NCI-H1694 (cell line): ENCODE data around the gene UBE2J2.
A peak's percentile ranks its signal among the peaks of the same experiment; 100 is the strongest.

Experiments
- DNase-seq: peaks from one replicate; lab custom pipeline; 2025; lab: John Stamatoyannopoulos, UW

The UBE2J2 gene

DNA sequence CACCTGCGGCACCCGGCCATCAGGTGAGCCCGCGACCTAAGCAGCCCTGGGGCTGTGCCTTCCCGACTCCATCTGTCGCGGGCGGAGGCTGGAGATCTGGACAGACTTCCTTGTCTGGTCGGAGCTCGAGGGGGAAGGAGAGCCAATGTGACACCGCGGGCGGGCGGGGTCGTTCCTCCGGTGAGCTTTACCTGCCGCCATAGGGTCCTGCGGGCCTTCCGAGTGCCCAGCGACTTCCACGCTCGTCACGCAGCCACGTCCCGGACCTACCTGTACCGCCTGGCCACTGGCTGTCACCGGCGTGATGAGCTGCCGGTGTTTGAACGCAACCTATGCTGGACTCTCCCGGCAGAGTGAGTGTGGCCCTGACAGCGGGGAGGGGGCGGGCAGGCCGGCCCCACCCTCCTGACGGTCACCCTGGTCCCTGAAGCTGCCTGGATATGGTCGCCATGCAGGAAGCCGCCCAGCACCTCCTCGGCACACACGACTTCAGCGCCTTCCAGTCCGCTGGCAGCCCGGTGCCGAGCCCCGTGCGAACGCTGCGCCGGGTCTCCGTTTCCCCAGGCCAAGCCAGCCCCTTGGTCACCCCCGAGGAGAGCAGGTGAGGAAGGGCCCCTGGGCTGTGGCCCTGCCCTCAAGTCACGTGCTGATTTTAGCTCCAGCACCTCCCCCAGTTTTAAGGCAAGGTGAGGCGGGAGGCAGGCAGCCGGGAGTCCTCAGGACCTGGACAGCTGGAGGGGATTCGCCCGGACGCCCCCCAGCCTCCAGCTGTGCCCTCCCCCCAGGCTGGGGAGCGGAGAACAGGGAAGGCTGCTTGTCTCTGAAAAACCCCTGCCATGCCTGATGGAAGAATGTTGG, 35.8 kb upstream of the UBE2J2 start:
- no peak for DNase-seq

- no peak for DNase-seq
Measured at GRCh38 chr1:1308756-1309250, 35.1 kb upstream of the UBE2J2 start.

DNA sequence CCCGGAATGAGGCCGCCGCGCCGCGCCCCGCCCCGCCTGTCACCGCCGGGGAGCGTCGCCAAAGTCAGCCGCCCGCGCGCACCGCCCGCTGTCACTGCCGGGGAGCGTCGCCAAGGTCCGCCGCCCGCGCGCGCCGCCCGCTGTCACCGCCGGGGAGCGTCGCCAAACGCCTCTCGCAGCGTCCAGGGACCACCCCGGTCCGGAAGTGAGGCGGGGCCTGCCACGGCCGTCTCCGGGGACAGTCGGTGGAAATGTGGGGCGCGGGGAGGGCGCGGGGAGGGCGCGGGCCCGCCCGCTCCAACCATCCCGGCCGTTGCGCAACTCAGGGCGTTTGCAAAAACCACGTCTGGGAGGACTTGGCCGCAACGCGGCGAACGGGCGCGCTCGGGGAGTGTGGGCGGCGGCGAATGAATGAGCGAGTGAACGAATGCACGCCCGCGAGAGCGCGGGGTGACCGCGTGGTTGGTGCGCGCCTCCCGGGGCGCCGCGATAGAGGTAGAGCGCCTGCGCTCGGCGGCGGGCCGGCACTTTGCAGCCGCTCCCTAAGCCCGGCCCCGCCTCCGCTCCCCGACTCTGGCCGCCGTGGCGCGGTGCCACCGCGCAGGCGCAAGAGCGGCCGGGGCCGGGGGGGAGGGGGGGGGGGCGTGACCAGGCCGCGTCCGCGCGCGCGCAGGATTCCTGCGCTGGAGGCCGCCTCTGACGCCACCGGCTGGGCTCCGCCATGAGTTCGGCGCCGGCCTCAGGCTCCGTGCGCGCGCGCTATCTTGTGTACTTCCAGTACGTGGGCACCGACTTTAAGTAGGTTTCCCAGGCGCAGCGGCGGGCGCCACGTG, 34.5 kb upstream of the UBE2J2 start, which contains the start of the genes ACAP3 and PUSL1:
Gene ACAP3, minus strand, starts transcription at position 8 of the 833 bp plus-strand sequence. CDS start 115 bp downstream, outside the sequence.
Gene PUSL1, plus strand, starts transcription at position 675 of the 833 bp plus-strand sequence. Its CDS starts 47 bp downstream, at position 722.
- DNase-seq, result peak; percentile 59

GRCh38 chr1:1307261-1307922, 33.7 kb upstream of the UBE2J2 start:
- no peak for DNase-seq

DNA sequence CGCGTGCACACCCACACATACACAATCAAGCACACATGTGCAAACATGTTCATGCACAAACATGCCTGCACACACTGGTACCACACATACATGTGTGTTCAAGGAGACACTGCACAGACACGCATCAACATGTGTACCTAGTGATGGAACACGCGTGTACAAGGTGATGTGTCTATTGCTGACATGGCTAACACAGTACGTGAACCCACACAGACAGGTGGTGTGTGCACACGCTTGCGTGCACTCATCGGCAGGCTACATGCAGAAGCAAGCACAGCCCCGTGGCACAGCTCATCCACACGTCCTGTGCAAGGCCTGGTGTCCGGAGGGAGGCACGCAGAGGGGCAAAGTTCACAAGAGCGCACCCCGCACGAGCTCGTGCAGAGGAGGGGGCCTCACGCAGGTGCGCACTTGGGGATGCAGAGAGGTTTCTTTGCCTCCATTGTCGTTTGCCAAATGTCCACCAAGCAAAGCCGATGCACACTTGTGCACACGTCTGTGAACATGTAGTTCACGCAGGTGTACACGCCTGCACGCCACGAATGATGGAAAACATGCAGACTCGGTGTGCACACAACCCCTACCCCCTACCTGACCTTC, 33.1 kb upstream of the UBE2J2 start:
- no peak for DNase-seq

DNA sequence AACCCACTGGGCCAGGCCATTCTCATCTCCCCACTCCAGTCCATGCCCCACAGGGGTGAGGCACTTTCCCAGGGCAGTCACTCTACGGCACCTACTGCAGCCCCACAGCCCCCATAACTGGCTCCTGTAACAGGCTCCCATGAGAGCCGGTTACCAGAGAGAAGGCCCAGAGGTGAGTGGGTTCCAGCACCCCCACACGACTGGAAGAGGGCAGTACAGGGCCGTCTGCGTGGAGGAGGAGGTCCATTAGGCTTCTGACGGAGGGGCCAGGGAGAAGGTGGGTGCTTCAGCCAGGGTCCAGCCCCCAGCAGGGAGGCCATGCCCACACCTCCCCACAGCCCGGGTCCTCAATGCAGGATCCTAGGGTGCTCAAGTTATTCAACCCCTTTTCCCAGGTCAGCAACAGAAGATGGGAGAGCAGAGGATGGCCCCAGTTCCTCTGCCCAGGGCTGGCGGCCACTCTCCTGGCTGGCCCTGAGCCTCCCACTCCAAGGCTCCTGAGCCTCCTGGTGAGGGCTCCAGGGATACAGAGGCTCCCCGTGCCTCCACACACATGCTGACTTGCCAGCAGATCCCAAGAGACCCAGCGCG, 32.5 kb upstream of the UBE2J2 start:
- peak; percentile 29 for DNase-seq

- DNase-seq, result peak; percentile 67
Measured at GRCh38 chr1:1305300-1306069, 31.8 kb upstream of the UBE2J2 start.

DNA sequence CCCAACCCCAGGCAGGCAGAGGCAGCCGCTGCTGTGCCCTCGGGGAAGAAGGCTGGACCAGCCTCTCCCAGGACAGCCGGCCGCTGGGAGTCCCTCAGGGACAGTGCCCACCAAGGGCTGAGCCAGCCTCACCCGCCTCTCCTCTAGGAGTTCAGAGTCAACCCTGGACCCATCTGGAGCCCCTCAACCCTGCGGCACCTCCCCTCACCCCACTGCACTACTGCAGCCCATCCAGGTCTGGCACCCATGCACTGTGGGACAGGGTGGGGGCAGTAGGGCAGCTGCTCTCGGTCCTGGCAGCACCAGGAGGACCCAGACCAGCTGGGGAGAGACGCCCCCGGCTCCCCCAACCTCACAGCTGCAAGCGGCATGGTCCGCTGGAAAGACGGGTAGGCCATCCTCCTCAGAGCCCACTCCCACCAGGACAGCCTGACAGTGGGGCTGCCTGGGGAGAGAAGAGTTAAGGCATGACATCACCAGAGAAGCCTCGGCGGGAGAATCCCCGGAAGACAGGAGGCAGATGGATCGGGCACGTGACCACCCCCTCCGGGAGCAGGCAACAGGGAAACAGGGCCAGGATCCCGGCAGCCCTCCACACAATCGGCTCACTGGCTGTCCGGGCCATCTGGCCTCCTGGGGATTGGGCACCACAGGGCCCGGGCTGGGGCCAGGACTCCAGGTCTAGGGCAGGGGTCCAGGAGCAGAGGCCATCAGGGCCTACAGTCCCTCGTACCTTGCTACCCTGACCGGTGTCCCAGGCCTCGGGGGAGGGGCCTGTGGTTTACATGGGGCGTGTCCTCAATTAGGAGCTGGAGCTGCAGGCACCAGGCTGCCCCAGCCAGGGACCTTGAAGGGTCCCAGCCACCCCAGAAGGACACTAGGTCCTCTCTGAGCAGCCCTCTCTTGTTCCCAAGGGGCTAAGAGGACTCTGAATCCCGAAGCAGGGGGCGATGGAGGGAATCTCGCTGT, 31.0 kb upstream of the UBE2J2 start:
- peak; percentile 90 for DNase-seq

DNA sequence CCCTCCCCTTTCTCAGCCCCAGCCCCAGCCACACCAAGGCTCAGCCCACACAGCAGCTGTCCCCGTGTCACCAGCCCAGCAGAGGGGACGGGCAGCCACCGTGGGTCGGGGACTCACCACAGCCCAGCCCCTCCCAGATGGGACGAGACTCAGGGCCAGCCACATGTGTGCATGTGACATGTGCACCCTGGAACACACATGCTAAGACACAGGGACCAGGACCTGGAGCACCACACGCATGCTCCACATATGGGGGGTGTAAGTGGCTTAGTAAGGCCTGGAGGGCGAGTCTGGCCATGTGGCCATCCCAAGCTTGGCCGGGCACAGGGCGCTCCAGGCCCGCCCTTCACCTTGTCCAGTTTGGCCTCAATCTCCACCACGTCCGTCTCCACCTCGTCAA, 30.1 kb upstream of the UBE2J2 start:
- DNase-seq, result no peak

DNA sequence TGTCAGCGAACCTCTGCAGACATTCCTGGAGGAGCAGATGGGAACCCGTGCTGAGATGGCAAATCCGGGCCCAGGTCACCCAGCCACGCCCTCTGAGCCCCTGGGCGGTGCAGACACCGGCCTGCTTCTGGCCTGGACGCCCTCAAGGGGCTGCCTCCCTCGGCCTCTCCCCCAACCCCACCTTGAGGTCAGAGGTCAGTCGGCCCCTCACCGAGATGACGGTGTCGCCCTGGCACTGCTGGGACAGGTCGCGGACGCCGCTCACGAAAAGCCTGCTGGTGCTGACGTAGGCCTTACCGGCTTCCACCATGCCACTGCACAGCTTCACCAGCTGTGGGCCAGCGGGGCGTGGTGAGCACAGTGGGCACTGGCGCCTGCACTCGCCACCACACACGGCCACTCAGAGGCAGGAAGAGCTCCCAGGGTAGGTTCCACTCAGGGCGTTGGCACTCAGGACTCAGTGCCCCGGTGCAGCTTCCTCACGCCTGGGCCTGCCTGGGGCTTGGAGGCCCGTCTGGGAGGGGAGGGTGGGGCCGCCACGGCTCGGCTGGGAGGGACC, 29.4 kb upstream of the UBE2J2 start:
- DNase-seq, result no peak

DNA sequence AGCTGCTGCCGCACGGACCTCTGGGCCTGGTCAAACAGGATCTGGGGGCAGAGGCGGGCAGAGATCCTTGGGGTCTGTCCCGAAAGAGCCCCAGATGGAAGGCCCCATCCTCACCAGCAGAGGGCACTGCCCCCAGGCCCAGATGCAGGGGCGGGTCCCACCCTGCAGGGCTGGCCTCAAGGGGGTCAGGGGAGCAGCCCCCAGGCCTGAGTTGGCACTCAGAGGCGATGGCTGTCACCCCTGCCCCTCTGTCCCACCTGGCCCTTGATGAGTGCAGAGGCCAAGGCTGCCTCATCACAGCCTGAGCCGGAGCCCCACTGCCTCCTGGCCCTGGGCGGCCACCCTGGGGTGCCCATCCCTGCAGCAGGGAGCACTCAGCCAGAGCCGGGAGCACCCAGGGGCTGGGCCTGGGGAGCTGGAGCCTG, 28.4 kb upstream of the UBE2J2 start:
- no peak for DNase-seq

- DNase-seq, result no peak
Measured at GRCh38 chr1:1300352-1300739, 26.7 kb upstream of the UBE2J2 start.

GRCh38 chr1:1299686-1300351, 26.2 kb upstream of the UBE2J2 start:
- no peak for DNase-seq

GRCh38 chr1:1298861-1299685, 25.4 kb upstream of the UBE2J2 start:
- no peak for DNase-seq

- DNase-seq, result no peak
Measured at GRCh38 chr1:1297802-1298424, 24.3 kb upstream of the UBE2J2 start.

DNA sequence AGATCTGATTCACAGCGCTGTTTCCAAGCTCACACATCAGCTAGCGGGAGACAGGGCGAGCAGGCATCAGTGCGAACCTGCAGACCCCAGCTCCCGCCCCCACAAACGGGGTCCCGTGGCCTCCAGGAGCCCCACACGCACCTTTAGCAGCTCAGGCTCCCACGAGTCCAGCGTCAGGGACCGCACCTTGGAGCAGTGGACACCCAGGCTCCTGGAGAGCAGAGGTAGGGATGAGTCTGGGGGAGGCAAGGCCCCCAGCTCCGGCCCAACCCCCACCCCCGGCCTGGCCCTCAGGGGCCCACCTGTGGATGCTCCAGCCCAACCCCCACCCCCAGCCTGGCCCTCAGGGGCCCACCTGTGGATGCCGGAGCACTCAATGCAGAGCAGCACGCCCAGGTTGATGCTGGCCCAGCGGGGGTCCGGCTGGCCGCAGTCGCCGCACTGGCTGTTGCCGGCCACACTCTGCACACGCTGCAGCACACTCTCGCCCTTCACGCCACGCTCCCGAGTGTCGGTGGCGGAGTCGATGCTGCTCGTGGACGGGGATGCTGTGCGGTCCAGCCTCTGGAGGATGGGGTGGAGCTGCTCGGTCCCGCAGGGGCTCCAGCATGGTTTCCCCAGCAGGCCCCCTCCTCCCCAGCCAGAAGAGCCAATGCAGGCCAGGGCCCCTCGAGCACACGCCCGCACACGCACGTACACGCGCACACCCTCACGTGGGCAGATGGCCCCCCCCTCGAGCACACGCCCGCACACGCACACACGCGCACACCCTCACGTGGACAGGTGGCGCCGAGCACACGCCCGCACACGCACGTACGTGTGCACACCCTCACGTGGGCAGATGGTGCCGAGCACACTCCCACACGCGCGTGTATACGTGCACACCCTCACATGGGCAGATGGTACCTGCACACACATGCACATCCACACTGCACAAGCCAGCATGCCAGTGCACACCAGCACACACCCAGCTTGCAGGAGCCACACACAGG, 22.7 kb upstream of the UBE2J2 start:
- no peak for DNase-seq
